MCF 10A (cell line): ENCODE results near the gene BIRC5. TPM values are rescaled to one million over a fixed set of nuclear protein-coding genes. Genes with fewer than 3 reads are reported as not detected.

Source experiments
- BruUV-seq: library from RNA; stranded (reverse); fragments of 400-500 nt; replicated peaks from 2 replicates; lab custom pipeline; 2021; lab: Mats Ljungman, UMichigan
- CTCF ChIA-PET: fragments of 300-600 bp; sonication (Branson Sonifier 250); formaldehyde crosslinking; extraction: SDS; loops from one replicate; lab custom pipeline; 2021; ENCODE audit warnings: antibody characterized with exemption, inconsistent platforms; lab: Yijun Ruan, JAX
- POLR2A ChIA-PET: fragments of 300-600, 350-650 bp; sonication (Branson Sonifier 250); formaldehyde crosslinking; extraction: SDS; loops from one replicate; lab custom pipeline; 2020; ENCODE audit warnings: antibody characterized with exemption, inconsistent platforms; lab: Yijun Ruan, JAX
- DNase-seq: peaks from one replicate; pipeline ENCODE4 v3.0.0-alpha.2; 2018; ENCODE audit not compliant: unreplicated experiment
- H3K27ac Mint-ChIP-seq: one replicate; pipeline ENCODE4 v1.8.0; 2022; ENCODE audit warnings: mild to moderate bottlenecking, low read depth, mixed read lengths; ENCODE audit not compliant: unreplicated experiment
- H3K27me3 Mint-ChIP-seq: one replicate; pipeline ENCODE4 v1.8.0; 2022; ENCODE audit warnings: mixed read lengths; ENCODE audit not compliant: insufficient read depth, unreplicated experiment
- H3K36me3 Mint-ChIP-seq: one replicate; pipeline ENCODE4 v1.8.0; 2022; ENCODE audit warnings: mild to moderate bottlenecking, moderate library complexity, mixed read lengths; ENCODE audit not compliant: insufficient read depth, unreplicated experiment
- H3K4me1 Mint-ChIP-seq: one replicate; pipeline ENCODE4 v1.8.0; 2022; ENCODE audit warnings: mixed read lengths; ENCODE audit not compliant: insufficient read depth, unreplicated experiment
- H3K4me3 Mint-ChIP-seq: one replicate; pipeline ENCODE4 v1.8.0; 2022; ENCODE audit warnings: mild to moderate bottlenecking, moderate library complexity, mixed read lengths; ENCODE audit not compliant: unreplicated experiment
- H3K9me3 Mint-ChIP-seq: one replicate; pipeline ENCODE4 v1.8.0; 2022; ENCODE audit warnings: mixed read lengths; ENCODE audit not compliant: unreplicated experiment
- CTCF ChIP-seq: fragments of 200-600 bp; IDR thresholded peaks from one replicate; pipeline ENCODE4 v1.8.0; 2022; ENCODE audit warnings: antibody characterized with exemption, mild to moderate bottlenecking; ENCODE audit not compliant: unreplicated experiment
- intact Hi-C: fragments of 100-400 bp; cut with micrococcal nuclease; formaldehyde crosslinking; loops from 2 replicates; pipeline ENCODE4 v1.14.1; 2022
- total RNA-seq: library from RNA; stranded (reverse); gene quantifications from 2 replicates; pipeline ENCODE4 v1.2.3, GENCODE V29; 2022

Gene BIRC5
- total RNA-seq, 1 experiment from 2014 or later, result 45.6 TPM

GRCh38 chr17:78226759-78227454 lies 12.9 kb downstream of the BIRC5 start:
- ChIA-PET POLR2A (no interaction called here), CTCF (interaction anchor here (1.9 to 2.1 kb wide), 2 partner anchors 23 to 24 kb away, joined by 8 to 11 read pairs; no protein-coding TSS in a partner anchor)
- Mint-ChIP-seq H3K9me3 (no peaks in the 10 kb centered on the region), H3K36me3 (peaks cover 24% of the 10 kb centered on the region), H3K27me3 (peaks cover 14% of the 10 kb centered on the region), H3K4me1 (no peaks in the 10 kb centered on the region), H3K27ac (no peak overlapping the region), H3K4me3 (no peak overlapping the region)
- no peak for DNase-seq
- BruUV-seq, result no TSS peak
- no peak for TF ChIP-seq CTCF
- intact Hi-C loops, result no loop called here

GRCh38 chr17:78227455-78227916 lies 13.4 kb downstream of the BIRC5 start:
- H3K9me3 Mint-ChIP-seq, result no peaks in the 10 kb centered on the region
- no peak for DNase-seq
- H3K27me3 Mint-ChIP-seq, result peaks cover 14% of the 10 kb centered on the region
- intact Hi-C loops, result no loop called here
- H3K27ac Mint-ChIP-seq, result no peak overlapping the region
- ChIA-PET CTCF (interaction anchor here (1.9 to 2.1 kb wide), 2 partner anchors 22 to 24 kb away, joined by 8 to 11 read pairs; no protein-coding TSS in a partner anchor), POLR2A (interaction anchor here (0.6 kb wide), 1 partner anchor 112 kb away, joined by 3 read pairs; no protein-coding TSS in a partner anchor)
- H3K4me1 Mint-ChIP-seq, result no peaks in the 10 kb centered on the region
- no peak overlapping the region for H3K4me3 Mint-ChIP-seq
- TF ChIP-seq CTCF, result no peak
- BruUV-seq, result no TSS peak
- H3K36me3 Mint-ChIP-seq, result peaks cover 22% of the 10 kb centered on the region

- DNase-seq, result no peak
- H3K4me3 Mint-ChIP-seq, result no peak overlapping the region
- no TSS peak for BruUV-seq
- no peak for TF ChIP-seq CTCF
- ChIA-PET CTCF (interaction anchor here (2.1 kb wide), 1 partner anchor 21 kb away, joined by 8 read pairs; no protein-coding TSS in a partner anchor), POLR2A (interaction anchor here (0.6 kb wide), 1 partner anchor 111 kb away, joined by 3 read pairs; no protein-coding TSS in a partner anchor)
- H3K27ac Mint-ChIP-seq, result no peak overlapping the region
- H3K27me3 Mint-ChIP-seq, result peaks cover 14% of the 10 kb centered on the region
- intact Hi-C loops, result no loop called here
- peaks cover 15% of the 10 kb centered on the region for H3K36me3 Mint-ChIP-seq
- no peaks in the 10 kb centered on the region for H3K9me3 Mint-ChIP-seq
- H3K4me1 Mint-ChIP-seq, result no peaks in the 10 kb centered on the region
Measured at GRCh38 chr17:78228176-78228575, 14.1 kb downstream of the BIRC5 start.

GRCh38 chr17:78230252-78230962 lies 16.4 kb downstream of the BIRC5 start:
- POLR2A ChIA-PET, result interaction anchor here (0.6 kb wide), 1 partner anchor 51 kb away, joined by 3 read pairs; no protein-coding TSS in a partner anchor
- Mint-ChIP-seq H3K4me1 (no peaks in the 10 kb centered on the region), H3K27ac (no peak overlapping the region), H3K4me3 (no peak overlapping the region), H3K36me3 (no peaks in the 10 kb centered on the region), H3K27me3 (peaks cover 14% of the 10 kb centered on the region), H3K9me3 (no peaks in the 10 kb centered on the region)
- intact Hi-C loops, result no loop called here
- CTCF ChIA-PET, result interaction anchor here (0.9 kb wide), 1 partner anchor 133 kb away, joined by 3 read pairs; no protein-coding TSS in a partner anchor
- TF ChIP-seq CTCF, result no peak
- DNase-seq, result no peak
- BruUV-seq, result no TSS peak
